K562 (cell line): ENCODE measurements around the gene ACER1. TPM values are rescaled to one million over a fixed set of nuclear protein-coding genes. Genes with fewer than 3 reads are reported as not detected.

Source experiments
- BMI1 ChIP-seq: fragments of 150-350 bp; IDR thresholded peaks from 2 replicates; pipeline ENCODE4 v1.6.1; 2014; ENCODE audit warnings: low read length
- GABPB1 ChIP-seq: sonication (generic); formaldehyde crosslinking; IDR thresholded peaks from 2 replicates; pipeline ENCODE4 v1.8.0; 2022; ENCODE audit warnings: mild to moderate bottlenecking, missing genetic modification reagents
- HNRNPLL ChIP-seq: fragments of 200-400 bp; formaldehyde crosslinking; IDR thresholded peaks from 2 replicates; pipeline ENCODE4 v1.6.1; 2017; ENCODE audit warnings: low read length, low read depth, mild to moderate bottlenecking; ENCODE audit not compliant: poor library complexity, severe bottlenecking
- LARP7 ChIP-seq: fragments of 450-650 bp; IDR thresholded peaks from 2 replicates; pipeline ENCODE4 v1.6.1; 2016
- MCM5 ChIP-seq: fragments of 450-650 bp; IDR thresholded peaks from 2 replicates; pipeline ENCODE4 v1.6.1; 2016; ENCODE audit warnings: low read depth
- PHB ChIP-seq: fragments of 250-450 bp; sonication (Bioruptor Pico); IDR thresholded peaks from 2 replicates; pipeline ENCODE4 v1.5.0; 2021
- SRSF1 ChIP-seq: fragments of 200-400 bp; formaldehyde crosslinking; IDR thresholded peaks from 2 replicates; pipeline ENCODE4 v1.6.1; 2017; ENCODE audit warnings: mild to moderate bottlenecking, low read depth, low read length, moderate library complexity
- STAG1 ChIP-seq: sonication (generic); formaldehyde crosslinking; IDR thresholded peaks from 2 replicates; pipeline ENCODE4 v1.5.0; 2020; ENCODE audit warnings: missing genetic modification reagents, borderline replicate concordance
- TFAM ChIP-seq: fragments of 250-450 bp; sonication (Bioruptor Pico); conservative IDR thresholded peaks from 2 replicates; pipeline ENCODE4 v1.5.0; 2021; ENCODE audit warnings: mild to moderate bottlenecking, moderate library complexity
- TGIF2 ChIP-seq: sonication (generic); formaldehyde crosslinking; IDR thresholded peaks from 2 replicates; pipeline ENCODE4 v1.8.1; 2022; ENCODE audit warnings: mild to moderate bottlenecking, missing genetic modification reagents, moderate library complexity
- ZFP36 ChIP-seq: fragments of 150-350 bp; IDR thresholded peaks from 2 replicates; pipeline ENCODE4 v1.6.1; 2018; ENCODE audit warnings: low read length, low read depth; ENCODE audit not compliant: partially characterized antibody
- ZNF354B ChIP-seq: fragments of 250-450 bp; sonication (Bioruptor Pico); IDR thresholded peaks from 2 replicates; pipeline ENCODE4 v1.4.0; 2020
- ZNF384 ChIP-seq: IDR thresholded peaks from 2 replicates; pipeline ENCODE4 v1.6.1; 2012; ENCODE audit warnings: low read depth, low read length, improper control_type of control experiment
- ZNF408 ChIP-seq: fragments of 250-450 bp; sonication (Bioruptor Pico); IDR thresholded peaks from 2 replicates; pipeline ENCODE4 v1.4.0; 2020; ENCODE audit warnings: low read depth, mild to moderate bottlenecking, moderate library complexity
- ZNF551 ChIP-seq: fragments of 250-450 bp; sonication (Bioruptor Pico); IDR thresholded peaks from 2 replicates; pipeline ENCODE4 v1.5.0; 2021; ENCODE audit warnings: mild to moderate bottlenecking, moderate library complexity
- polyA plus RNA-seq, 8 experiments: library from polyadenylated mRNA; depleted of rRNA in 4 of 8; stranded (reverse) in 5 of 8; unstranded in 3 of 8; fragments of >200 nt; fragmentation: Nextera tagmentation in 2 of 8; fragmentation: Illumina TruSeq in 1 of 8; extraction: Ambion mirVana in 2 of 8; extraction: Trizol in 1 of 8; gene quantifications; 2 replicates each; pipeline versions ENCODE4 v1.2.1 to v1.2.3, GENCODE V29; 2011 to 2014; ENCODE audit warnings: inconsistent platforms in 1 of 8, missing spikeins in 1 of 8
- total RNA-seq, 7 experiments: library from RNA; depleted of rRNA in 6 of 7; stranded (reverse); fragments of >200 nt in 6 of 7; fragmentation: Illumina TruSeq in 2 of 7; extraction: Trizol in 2 of 7; gene quantifications; 2 replicates each; pipeline versions ENCODE4 v1.2.1 to v1.2.3, GENCODE V29; 2011 to 2021; ENCODE audit warnings: low replicate concordance in 1 of 7
- TF ChIP-seq, protein P1 (sequence below): fragments of 250-450 bp; sonication (Bioruptor Pico); IDR thresholded peaks from 2 replicates; pipeline ENCODE4 v1.5.0; 2021; ENCODE audit warnings: mild to moderate bottlenecking, borderline replicate concordance
- TF ChIP-seq, protein P2 (sequence below): sonication (generic); formaldehyde crosslinking; IDR thresholded peaks from 2 replicates; pipeline ENCODE4 v1.8.0; 2022; ENCODE audit warnings: missing genetic modification reagents, mild to moderate bottlenecking, borderline replicate concordance
- TF ChIP-seq, protein P3 (sequence below): fragments of 250-450 bp; sonication (Bioruptor Pico); IDR thresholded peaks from 2 replicates; pipeline ENCODE4 v1.4.0; 2020
- TF ChIP-seq, protein P4 (sequence below): fragments of 250-450 bp; sonication (Bioruptor Pico); IDR thresholded peaks from 2 replicates; pipeline ENCODE4 v1.5.0; 2022; ENCODE audit warnings: mild to moderate bottlenecking

ACER1 gene
- total and polyA plus RNA-seq, 9 of the 15 experiments (the other 6 are each of a cell fraction or from before 2014, with no cell fraction given) = not detected

DNA sequence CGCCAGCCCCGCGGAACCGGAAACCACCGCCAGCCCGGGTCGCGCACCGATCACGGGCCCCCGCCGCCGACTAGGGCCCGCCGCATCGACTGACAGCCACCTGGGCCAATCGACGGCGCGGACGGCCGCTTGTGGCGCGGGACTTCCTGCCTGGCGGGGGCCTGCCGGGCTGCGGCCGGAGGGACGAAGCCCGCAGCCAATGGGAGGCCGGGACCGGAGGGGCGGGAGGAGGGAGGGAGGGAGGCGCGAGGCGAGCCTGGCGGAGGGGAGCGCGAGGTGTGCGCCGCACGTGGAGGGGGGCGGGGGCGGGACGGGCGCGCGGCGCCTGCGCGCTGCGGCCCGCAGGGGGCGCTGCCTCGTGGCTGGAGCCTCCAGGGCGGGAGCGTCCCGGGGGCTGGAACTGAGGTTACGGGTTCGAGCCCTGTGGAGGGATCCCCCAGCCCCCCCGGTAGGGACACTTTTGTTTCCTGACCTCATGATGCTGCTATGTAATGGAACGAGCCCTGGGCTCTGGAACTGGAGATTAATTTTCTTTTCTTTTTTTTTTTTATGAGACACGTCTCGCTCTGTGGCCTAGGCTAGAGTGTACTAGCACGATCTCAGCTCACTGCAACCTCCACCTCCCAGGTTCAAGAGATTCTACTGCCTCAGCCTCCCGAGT is 53.4 kb downstream of the ACER1 start, which contains the start of gene MLLT1 (continued):
- TF ChIP-seq BMI1 (no peak), TFAM (CRISPR knock-in tag) (no peak), ZFP36 (no peak), ZNF551 (CRISPR knock-in tag) (no peak), LARP7 (no peak), PHB (CRISPR knock-in tag) (no peak), SRSF1 (no peak), ZNF384 (no peak), MCM5 (no peak), TGIF2 (CRISPR knock-in tag) (no peak), ZNF408 (CRISPR knock-in tag) (no peak), GABPB1 (peak; percentile 95), ZNF354B (CRISPR knock-in tag) (no peak), STAG1 (CRISPR knock-in tag) (no peak), HNRNPLL (no peak)
- TF ChIP-seq, protein P1, sequence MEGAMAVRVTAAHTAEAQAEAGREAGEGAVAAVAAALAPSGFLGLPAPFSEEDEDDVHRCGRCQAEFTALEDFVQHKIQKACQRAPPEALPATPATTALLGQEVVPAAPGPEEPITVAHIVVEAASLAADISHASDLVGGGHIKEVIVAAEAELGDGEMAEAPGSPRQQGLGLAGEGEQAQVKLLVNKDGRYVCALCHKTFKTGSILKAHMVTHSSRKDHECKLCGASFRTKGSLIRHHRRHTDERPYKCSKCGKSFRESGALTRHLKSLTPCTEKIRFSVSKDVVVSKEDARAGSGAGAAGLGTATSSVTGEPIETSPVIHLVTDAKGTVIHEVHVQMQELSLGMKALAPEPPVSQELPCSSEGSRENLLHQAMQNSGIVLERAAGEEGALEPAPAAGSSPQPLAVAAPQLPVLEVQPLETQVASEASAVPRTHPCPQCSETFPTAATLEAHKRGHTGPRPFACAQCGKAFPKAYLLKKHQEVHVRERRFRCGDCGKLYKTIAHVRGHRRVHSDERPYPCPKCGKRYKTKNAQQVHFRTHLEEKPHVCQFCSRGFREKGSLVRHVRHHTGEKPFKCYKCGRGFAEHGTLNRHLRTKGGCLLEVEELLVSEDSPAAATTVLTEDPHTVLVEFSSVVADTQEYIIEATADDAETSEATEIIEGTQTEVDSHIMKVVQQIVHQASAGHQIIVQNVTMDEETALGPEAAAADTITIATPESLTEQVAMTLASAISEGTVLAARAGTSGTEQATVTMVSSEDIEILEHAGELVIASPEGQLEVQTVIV = no peak
- TF ChIP-seq, protein P2, sequence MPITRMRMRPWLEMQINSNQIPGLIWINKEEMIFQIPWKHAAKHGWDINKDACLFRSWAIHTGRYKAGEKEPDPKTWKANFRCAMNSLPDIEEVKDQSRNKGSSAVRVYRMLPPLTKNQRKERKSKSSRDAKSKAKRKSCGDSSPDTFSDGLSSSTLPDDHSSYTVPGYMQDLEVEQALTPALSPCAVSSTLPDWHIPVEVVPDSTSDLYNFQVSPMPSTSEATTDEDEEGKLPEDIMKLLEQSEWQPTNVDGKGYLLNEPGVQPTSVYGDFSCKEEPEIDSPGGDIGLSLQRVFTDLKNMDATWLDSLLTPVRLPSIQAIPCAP = no peak
- TF ChIP-seq, protein P3, sequence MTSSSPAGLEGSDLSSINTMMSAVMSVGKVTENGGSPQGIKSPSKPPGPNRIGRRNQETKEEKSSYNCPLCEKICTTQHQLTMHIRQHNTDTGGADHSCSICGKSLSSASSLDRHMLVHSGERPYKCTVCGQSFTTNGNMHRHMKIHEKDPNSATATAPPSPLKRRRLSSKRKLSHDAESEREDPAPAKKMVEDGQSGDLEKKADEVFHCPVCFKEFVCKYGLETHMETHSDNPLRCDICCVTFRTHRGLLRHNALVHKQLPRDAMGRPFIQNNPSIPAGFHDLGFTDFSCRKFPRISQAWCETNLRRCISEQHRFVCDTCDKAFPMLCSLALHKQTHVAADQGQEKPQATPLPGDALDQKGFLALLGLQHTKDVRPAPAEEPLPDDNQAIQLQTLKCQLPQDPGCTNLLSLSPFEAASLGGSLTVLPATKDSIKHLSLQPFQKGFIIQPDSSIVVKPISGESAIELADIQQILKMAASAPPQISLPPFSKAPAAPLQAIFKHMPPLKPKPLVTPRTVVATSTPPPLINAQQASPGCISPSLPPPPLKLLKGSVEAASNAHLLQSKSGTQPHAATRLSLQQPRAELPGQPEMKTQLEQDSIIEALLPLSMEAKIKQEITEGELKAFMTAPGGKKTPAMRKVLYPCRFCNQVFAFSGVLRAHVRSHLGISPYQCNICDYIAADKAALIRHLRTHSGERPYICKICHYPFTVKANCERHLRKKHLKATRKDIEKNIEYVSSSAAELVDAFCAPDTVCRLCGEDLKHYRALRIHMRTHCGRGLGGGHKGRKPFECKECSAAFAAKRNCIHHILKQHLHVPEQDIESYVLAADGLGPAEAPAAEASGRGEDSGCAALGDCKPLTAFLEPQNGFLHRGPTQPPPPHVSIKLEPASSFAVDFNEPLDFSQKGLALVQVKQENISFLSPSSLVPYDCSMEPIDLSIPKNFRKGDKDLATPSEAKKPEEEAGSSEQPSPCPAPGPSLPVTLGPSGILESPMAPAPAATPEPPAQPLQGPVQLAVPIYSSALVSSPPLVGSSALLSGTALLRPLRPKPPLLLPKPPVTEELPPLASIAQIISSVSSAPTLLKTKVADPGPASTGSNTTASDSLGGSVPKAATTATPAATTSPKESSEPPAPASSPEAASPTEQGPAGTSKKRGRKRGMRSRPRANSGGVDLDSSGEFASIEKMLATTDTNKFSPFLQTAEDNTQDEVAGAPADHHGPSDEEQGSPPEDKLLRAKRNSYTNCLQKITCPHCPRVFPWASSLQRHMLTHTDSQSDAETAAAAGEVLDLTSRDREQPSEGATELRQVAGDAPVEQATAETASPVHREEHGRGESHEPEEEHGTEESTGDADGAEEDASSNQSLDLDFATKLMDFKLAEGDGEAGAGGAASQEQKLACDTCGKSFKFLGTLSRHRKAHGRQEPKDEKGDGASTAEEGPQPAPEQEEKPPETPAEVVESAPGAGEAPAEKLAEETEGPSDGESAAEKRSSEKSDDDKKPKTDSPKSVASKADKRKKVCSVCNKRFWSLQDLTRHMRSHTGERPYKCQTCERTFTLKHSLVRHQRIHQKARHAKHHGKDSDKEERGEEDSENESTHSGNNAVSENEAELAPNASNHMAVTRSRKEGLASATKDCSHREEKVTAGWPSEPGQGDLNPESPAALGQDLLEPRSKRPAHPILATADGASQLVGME (CRISPR knock-in tag) = no peak
- TF ChIP-seq, protein P4, sequence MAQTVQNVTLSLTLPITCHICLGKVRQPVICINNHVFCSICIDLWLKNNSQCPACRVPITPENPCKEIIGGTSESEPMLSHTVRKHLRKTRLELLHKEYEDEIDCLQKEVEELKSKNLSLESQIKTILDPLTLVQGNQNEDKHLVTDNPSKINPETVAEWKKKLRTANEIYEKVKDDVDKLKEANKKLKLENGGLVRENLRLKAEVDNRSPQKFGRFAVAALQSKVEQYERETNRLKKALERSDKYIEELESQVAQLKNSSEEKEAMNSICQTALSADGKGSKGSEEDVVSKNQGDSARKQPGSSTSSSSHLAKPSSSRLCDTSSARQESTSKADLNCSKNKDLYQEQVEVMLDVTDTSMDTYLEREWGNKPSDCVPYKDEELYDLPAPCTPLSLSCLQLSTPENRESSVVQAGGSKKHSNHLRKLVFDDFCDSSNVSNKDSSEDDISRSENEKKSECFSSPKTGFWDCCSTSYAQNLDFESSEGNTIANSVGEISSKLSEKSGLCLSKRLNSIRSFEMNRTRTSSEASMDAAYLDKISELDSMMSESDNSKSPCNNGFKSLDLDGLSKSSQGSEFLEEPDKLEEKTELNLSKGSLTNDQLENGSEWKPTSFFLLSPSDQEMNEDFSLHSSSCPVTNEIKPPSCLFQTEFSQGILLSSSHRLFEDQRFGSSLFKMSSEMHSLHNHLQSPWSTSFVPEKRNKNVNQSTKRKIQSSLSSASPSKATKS (CRISPR knock-in tag) = no peak
